Heart right ventricle (tissue), 16 donors: ENCODE measurements around the gene EMILIN1. TPM values are rescaled to one million over a fixed set of nuclear protein-coding genes. Genes with fewer than 3 reads are reported as not detected.

ENCODE experiments used
- ATAC-seq, 8 donors: fragments of 200-7000 bp; cut with Tn5 transposase; one replicate each; pipeline ENCODE4 v1.9.1; 2020; ENCODE audit warnings: mild to moderate bottlenecking in 8 of 8, moderate library complexity in 8 of 8, moderate number of reproducible peaks in 1 of 8
- DNase-seq, 2 donors: peaks; one replicate each; pipeline ENCODE4 v3.0.0-alpha.2; 2020
- H3K27ac ChIP-seq, 10 donors: fragments of 200-600 bp; sonication (generic) in 2 of 10; one replicate each; pipeline versions ENCODE4 v1.5.0 to v1.8.0; 2020 to 2022; ENCODE audit warnings: mild to moderate bottlenecking in 3 of 10
- H3K27me3 ChIP-seq, 7 donors: fragments of 200-600 bp; one replicate each; pipeline ENCODE4 v1.8.0; 2021 to 2022; ENCODE audit warnings: mild to moderate bottlenecking in 2 of 7
- H3K36me3 ChIP-seq, 9 donors: fragments of 200-600 bp; sonication (generic) in 1 of 9; one replicate each; pipeline versions ENCODE4 v1.5.0 to v1.8.0; 2020 to 2022; ENCODE audit warnings: mild to moderate bottlenecking in 2 of 9
- H3K4me1 ChIP-seq, 9 donors: fragments of 200-600 bp; sonication (generic) in 1 of 9; one replicate each; pipeline versions ENCODE4 v1.5.0 to v1.8.0; 2020 to 2022; ENCODE audit warnings: mild to moderate bottlenecking in 4 of 9
- H3K4me3 ChIP-seq, 10 donors: fragments of 200-600 bp; sonication (generic) in 2 of 10; one replicate each; pipeline versions ENCODE4 v1.5.0 to v1.8.0; 2020 to 2022; ENCODE audit warnings: mild to moderate bottlenecking in 7 of 10, moderate library complexity in 2 of 10
- H3K9me3 ChIP-seq, 11 donors: fragments of 200-600 bp in 10 of 11; sonication (generic) in 2 of 11; one replicate each; pipeline versions ENCODE4 v1.5.0 to v1.8.0; 2013 to 2022; ENCODE audit warnings: mild to moderate bottlenecking in 2 of 11, control low read depth in 1 of 11, moderate library complexity in 1 of 11
- CTCF ChIP-seq, 9 donors: fragments of 200-600 bp; sonication (generic) in 2 of 9; IDR thresholded peaks; one replicate each; pipeline versions ENCODE4 v1.5.0 to v1.8.0; 2021 to 2022; ENCODE audit warnings: antibody characterized with exemption in 9 of 9, mild to moderate bottlenecking in 5 of 9, moderate library complexity in 1 of 9
- WGBS, 2 donors: extraction: QIAGEN DNeasy Blood & Tissue Kit; methylation state at CpG; one replicate each; pipeline ENCODE4 v1.1.7; 2013; ENCODE audit warnings: inconsistent platforms in 1 of 2; 5-methylcytosine and 5-hydroxymethylcytosine counted together
- intact Hi-C, 10 donors: fragments of 100-400 bp; cut with DNase I; formaldehyde crosslinking; loops; one replicate each; pipeline versions ENCODE4 v1.11.1 to v1.14.2; 2022
- polyA plus RNA-seq, 2 donors: library from polyadenylated mRNA; stranded (reverse); fragments of 200-250 nt; gene quantifications; one replicate each; pipeline ENCODE4 v1.2.3, GENCODE V29; 2013
- total RNA-seq, 10 donors: library from RNA; stranded (reverse); fragmentation: NEBNext Ultra II Directional in 3 of 10; extraction: Animal tissue kit (Norgen Biotek cat#: 25700) in 3 of 10; gene quantifications; one replicate each; pipeline versions ENCODE4 v1.2.1 to v1.2.4, GENCODE V29; 2021 to 2023
- donor health status: Arrhythmogenic right ventricular cardiomyopathy.
- donor health status: ischemic (EF 13 %, LVEDD 7.1; RV severe dilation, severe dysfunction).
- donor health status: healthy with polysubstance abuse.
- donor health status: DM: no; HTN: yes; CAD: no.
- donor health status: DM: no; HTN: no; CAD: no.
- donor health status: ischemic (EF 25% LVEDD 6.9; RV normal size, moderate dysfunction).
- donor health status: ischemic (EF 25% LVEDD 5.7; RV mildly dilated, moderate dysfunction).
- donor health status: healthy.
- donor health status: DM: yes; HTN: yes; CAD: no.
- donor health status: Ischemic cardiomyopathy.
- donor health status: ischemic (EF 35%, LVEDD 5.7; RV mildly dilated, moderate dysfunction).
- donor health status: nonischemic (EF 11% LVEDD 7.7; RV severe dilation, severe dysfunction).
- donor health status: DM: yes; HTN: yes; CAD: no.
- donor health status: PGD.
- donor health status: ischemic (EF 29% LVEDD 5.4; RV normal size, mild dysfunction).
- donor health status: nonischemic (EF 23%, LVEDD 6.1; RV moderate dilation, normal function).

Gene EMILIN1
- total and polyA plus RNA-seq, 12 donors, result 6.8 to 53.2 (median 15.3) TPM

DNA sequence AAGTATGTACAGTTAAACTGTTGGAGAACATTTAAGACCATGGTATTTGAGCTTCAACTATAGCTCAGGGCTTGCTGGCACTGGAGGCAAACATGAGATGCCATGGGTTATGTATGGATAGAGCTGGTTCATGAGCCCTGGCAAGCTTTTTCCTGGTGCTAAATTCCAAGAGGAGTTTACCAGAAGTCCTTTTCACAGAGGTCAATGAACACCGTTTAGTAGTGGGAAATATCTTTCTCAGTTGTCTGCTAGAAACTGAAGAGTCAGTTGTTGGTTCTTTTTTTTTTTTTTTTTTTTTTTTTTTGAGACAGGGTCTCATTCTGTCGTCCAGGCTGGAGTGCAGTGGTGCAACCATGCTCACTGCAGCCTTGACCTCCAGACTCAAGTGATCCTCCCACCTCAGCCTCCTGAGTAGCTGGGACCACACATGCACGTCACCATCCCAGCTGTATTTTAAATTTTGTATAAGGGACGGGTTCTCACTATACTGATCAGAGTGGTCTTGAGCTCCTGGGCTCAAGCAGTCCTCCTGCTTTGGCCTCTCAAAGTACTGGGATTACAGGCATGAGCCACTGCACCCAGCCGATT, 9.5 kb downstream of the EMILIN1 start:
- intact Hi-C loops, result loop anchor here in 8 of 10 donors (2.0 to 10.0 kb wide), 8 partner anchors 36 to 126 kb away; partner anchors contain the start of genes TMEM214 (in 5 of the 8) and AGBL5 (in 4 of the 8)
- TF ChIP-seq CTCF (IDR thresholded peaks at IDR 0.05), result no peak
- Histone ChIP-seq H3K27ac (no peak overlapping the region), H3K27me3 (no peaks in the 10 kb centered on the region), H3K4me3 (no peak overlapping the region), H3K4me1 (peaks cover 5 to 37% (median 22%) of the 10 kb centered on the region in 9 donors), H3K9me3 (no peaks in the 10 kb centered on the region), H3K36me3 (peaks cover 0 to 4% (median 0%) of the 10 kb centered on the region in 9 donors)
- ATAC-seq (no peak), DNase-seq (no peak)
- WGBS, 2 donors, result 86 to 88% methylated on average over 5 of the region's 5 CpGs

GRCh38 chr2:27088634-27089033, 10.2 kb downstream of the EMILIN1 start:
- intact Hi-C loops, result loop anchor here in 8 of 10 donors (5.0 to 10.0 kb wide), 6 partner anchors 36 to 126 kb away; partner anchors contain the start of genes TMEM214 (in 4 of the 8) and AGBL5 (in 2 of the 8)
- DNase-seq (no peak), ATAC-seq (no peak)
- no peaks in the 10 kb centered on the region for H3K27me3 ChIP-seq
- no peaks in the 10 kb centered on the region for H3K36me3 ChIP-seq
- peaks cover 5 to 30% (median 21%) of the 10 kb centered on the region in 9 donors for H3K4me1 ChIP-seq
- no peak overlapping the region for H3K27ac ChIP-seq
- 87 to 89% methylated on average over 6 of the region's 6 CpGs for WGBS, 2 donors
- H3K4me3 ChIP-seq, result no peak overlapping the region
- TF ChIP-seq CTCF (IDR thresholded peaks at IDR 0.05), result no peak
- no peaks in the 10 kb centered on the region for H3K9me3 ChIP-seq

GRCh38 chr2:27089111-27089954, 10.9 kb downstream of the EMILIN1 start:
- DNase-seq, result no peak
- Histone ChIP-seq H3K27me3 (no peaks in the 10 kb centered on the region), H3K36me3 (no peaks in the 10 kb centered on the region), H3K4me3 (no peak overlapping the region), H3K9me3 (no peaks in the 10 kb centered on the region), H3K27ac (no peak overlapping the region), H3K4me1 (peaks cover 5 to 27% (median 21%) of the 10 kb centered on the region in 9 donors)
- no peak for TF ChIP-seq CTCF (IDR thresholded peaks at IDR 0.05)
- intact Hi-C loops, result loop anchor here in 8 of 10 donors (5.0 to 10.0 kb wide), 6 partner anchors 37 to 127 kb away; partner anchors contain the start of genes TMEM214 (in 4 of the 8) and AGBL5 (in 2 of the 8)
- 89 to 92% methylated on average over 14 of the region's 14 CpGs for WGBS, 2 donors
- no peak for ATAC-seq
